Cardiac fibroblast (primary cell): ENCODE results near the gene DOC2B.

Experiments used
- DNase-seq, 2 donors: peaks; one replicate each; pipeline versions ENCODE4 v3.0.0 to v3.0.0-alpha.2; 2010; ENCODE audit warnings: low read depth in 2 of 2
- H3K4me3 ChIP-seq, 2 donors: replicated peaks in 1 of 2; 1 replicate in 1 of 2; 2 replicates in 1 of 2; pipeline ENCODE4 v1.5.1; 2011; ENCODE audit warnings: low read depth in 2 of 2, low read length in 2 of 2, mild to moderate bottlenecking in 2 of 2, moderate library complexity in 1 of 2
- TF ChIP-seq, protein P1 (sequence below): IDR thresholded peaks from one replicate; pipeline ENCODE4 v1.5.1; 2011; ENCODE audit warnings: low read depth, mild to moderate bottlenecking, low read length, inconsistent platforms

The DOC2B gene

DNA sequence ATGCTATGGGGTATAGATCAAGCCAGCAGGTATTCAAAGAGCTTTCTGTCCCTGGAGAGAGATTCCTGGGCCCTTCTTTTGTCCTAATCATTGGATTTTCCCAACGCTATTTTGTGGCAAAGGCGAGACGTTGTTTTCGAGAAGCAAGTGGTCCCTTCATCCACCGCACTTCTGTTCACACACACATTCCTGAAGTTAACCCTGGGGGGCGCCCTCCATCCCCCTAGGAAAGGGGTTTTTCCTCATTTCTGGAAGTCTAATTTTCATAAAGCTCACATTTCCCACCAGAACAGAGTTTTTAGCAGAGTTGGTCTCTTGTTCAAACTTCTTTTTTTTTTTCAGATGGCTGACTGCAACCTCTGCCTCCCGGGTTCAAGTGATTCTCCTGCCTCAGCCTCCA lies 32.2 kb downstream of the DOC2B start:
- no peak overlapping the region for H3K4me3 ChIP-seq
- TF ChIP-seq, protein P1, sequence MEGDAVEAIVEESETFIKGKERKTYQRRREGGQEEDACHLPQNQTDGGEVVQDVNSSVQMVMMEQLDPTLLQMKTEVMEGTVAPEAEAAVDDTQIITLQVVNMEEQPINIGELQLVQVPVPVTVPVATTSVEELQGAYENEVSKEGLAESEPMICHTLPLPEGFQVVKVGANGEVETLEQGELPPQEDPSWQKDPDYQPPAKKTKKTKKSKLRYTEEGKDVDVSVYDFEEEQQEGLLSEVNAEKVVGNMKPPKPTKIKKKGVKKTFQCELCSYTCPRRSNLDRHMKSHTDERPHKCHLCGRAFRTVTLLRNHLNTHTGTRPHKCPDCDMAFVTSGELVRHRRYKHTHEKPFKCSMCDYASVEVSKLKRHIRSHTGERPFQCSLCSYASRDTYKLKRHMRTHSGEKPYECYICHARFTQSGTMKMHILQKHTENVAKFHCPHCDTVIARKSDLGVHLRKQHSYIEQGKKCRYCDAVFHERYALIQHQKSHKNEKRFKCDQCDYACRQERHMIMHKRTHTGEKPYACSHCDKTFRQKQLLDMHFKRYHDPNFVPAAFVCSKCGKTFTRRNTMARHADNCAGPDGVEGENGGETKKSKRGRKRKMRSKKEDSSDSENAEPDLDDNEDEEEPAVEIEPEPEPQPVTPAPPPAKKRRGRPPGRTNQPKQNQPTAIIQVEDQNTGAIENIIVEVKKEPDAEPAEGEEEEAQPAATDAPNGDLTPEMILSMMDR: no peak
- no peak for DNase-seq

GRCh38 chr17:148757-149156 lies 32.7 kb downstream of the DOC2B start:
- TF ChIP-seq, protein P1: no peak
- DNase-seq: no peak

DNA sequence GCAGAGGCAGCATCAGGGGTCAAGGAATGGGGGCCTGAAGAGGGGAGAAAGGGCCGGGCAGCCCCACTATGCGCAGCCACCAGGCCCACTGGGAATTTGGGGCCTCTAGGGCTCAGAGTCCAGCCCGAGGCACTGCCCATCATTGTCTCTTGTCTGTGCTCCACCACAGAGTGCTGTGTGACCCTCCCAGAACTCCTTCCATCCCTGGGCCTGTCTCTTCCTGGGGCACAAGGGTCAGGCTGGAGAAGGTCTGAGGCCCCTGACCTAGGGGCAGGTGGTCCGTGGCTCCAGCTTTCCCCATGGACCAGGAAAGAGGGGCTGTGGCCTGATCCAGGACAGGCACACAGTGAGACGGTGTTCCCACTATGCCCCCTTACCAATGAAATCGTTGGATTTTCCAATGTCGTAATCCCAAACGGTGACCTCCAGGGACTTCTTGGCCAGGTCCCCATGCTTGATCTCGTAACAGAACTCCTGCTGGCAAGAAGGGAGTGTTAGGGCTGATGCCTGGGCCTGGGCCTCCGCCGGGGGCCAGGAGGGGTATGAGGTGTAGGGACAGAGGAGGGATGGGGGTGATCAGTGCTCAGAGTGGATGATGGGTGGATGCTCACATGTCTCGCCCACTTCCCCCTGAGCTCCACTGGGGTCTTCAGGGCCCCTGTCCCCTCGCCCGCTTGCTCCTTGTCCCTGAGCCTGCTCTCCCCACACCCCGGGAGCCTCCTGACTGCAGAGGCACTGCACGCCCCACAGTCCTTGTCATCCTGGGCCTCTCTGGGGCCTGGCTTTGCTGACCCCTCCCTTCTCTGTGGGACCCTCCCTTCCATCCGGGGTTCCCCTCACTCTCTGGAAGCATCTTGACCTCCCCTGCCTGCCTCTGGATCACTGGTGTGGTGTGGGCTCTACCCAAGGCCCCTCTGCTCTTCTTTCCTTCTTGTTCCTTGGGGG lies 33.4 kb downstream of the DOC2B start:
- no peak for DNase-seq
- TF ChIP-seq, protein P1: no peak
- no peak overlapping the region for H3K4me3 ChIP-seq

More at GRCh38 chr17:148757-149156, 32.7 kb downstream of the DOC2B start:
- H3K4me3 ChIP-seq: no peak overlapping the region

DNA sequence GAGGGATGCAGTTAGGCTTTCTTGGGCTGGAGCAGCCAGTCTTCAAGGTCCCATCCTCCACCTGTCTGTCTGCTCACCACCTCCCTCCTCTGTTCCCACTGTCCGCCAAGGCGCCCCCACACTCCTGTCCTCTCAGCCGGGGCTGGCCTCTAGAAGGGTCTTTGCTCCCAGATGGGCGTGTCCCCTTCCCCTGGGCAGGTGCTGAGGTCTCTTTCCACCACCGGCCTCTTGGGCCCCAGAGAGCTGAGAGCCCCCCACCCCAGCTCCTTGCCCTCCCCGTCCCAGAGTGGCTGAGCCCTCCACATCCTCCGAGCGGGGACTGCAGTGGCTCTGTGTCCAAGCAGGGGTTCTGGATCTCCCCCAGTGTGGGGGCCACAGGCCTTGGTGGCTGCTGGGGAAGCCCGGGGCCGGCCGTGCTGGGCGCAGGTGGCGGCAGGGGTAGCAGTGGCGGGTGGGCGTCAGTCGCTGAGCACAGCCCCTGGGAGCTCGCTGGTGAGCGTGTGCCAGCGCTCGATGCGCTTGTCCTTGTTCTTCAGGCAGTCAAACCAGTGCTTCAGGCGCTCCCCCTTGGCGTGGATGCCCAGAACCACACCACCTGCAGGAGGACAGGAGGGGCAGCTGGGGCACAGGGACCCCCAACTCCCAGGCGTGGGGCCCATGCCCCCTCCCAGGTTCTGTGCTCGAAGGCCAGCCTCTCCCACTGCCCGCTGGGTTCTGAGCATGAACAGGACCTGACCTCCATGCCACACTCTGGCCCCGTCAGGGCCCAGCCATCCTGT lies 34.3 kb downstream of the DOC2B start:
- H3K4me3 ChIP-seq: no peak overlapping the region
- DNase-seq: no peak
- TF ChIP-seq, protein P1: no peak

- no peak for DNase-seq
- no peak overlapping the region for H3K4me3 ChIP-seq
Observed at GRCh38 chr17:146546-146945, 34.9 kb downstream of the DOC2B start.

More at GRCh38 chr17:146546-146945, 34.9 kb downstream of the DOC2B start:
- TF ChIP-seq, protein P1: no peak
